GM10847 (cell line): ENCODE measurements around the gene TRIM29.

Experiments
- POLR2A ChIP-seq: IDR thresholded peaks from 2 replicates; pipeline ENCODE4 v1.6.1; 2011; ENCODE audit not compliant: insufficient read length; ENCODE audit errors: extremely low read depth

TRIM29 gene

DNA sequence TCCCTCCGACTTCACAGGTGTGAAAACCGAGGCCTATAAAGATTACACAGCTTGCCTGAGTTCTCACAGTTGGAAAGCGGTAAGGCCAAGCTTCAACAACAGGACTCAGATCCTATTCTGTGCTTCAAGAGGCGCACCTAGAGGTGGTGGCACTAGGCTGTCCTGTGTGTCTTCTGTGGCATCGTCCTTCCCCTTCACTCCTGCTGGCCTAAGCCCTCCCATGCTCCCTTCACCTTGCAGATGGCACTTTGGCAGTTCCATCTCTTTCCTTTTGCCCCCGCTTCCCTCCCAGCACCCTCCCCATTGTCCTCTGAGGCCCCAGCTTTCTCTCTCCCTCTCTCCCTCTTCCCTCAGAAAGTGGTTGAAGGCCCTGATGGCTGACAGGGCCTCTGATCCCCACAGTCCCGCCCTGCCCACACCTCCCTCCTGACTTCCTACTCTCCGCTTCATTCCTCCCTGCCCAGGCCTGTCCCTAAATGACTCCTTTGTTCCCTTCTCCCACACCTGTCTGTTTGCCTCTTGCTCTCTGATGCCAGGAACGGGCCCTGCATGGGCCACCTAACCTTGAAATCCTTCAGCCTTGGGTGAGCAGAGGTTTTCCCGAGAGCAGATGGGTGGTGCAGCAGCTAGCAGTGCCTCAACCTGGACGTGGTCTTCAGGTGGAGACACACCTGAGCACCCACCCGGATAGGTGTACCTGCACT, 5.8 kb downstream of the TRIM29 start:
- no peak for TF ChIP-seq POLR2A

DNA sequence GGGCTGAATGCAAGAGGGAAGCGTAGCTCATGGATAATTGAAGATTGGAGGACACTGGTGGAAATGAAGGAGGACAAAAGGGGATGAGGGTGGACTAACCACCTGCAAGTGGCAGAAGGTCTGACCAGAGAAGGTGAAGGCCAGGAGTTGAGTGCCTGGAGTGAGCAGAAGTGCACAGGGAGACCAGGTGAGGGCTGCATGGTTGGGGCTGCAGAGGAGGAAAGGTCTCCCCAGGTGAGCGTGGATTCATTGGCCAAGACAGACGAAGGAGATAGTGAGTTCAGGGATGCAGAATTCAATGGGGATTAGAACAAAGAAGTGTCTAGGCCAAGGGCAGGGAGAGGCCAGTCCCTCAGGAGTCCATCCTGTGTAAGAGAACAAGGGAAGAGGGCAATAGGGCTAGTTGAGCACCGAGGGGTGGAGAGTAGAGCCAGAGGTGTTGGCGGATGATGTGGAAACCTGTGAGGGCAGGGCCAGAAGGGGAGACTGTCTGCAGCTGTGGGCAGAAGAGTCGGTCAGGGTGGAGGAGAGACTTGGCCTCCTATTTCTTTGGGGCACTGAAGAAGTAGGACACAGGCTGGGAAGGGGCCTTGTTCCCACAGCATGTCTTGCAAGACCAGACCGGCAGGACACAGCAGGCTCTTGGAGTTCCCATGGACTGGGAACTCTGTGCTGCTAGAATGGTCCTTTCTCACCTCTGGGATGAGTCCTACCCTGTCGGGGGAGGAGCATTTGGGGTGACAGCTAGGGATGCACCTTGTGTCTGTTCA, 6.7 kb downstream of the TRIM29 start:
- TF ChIP-seq POLR2A: no peak

DNA sequence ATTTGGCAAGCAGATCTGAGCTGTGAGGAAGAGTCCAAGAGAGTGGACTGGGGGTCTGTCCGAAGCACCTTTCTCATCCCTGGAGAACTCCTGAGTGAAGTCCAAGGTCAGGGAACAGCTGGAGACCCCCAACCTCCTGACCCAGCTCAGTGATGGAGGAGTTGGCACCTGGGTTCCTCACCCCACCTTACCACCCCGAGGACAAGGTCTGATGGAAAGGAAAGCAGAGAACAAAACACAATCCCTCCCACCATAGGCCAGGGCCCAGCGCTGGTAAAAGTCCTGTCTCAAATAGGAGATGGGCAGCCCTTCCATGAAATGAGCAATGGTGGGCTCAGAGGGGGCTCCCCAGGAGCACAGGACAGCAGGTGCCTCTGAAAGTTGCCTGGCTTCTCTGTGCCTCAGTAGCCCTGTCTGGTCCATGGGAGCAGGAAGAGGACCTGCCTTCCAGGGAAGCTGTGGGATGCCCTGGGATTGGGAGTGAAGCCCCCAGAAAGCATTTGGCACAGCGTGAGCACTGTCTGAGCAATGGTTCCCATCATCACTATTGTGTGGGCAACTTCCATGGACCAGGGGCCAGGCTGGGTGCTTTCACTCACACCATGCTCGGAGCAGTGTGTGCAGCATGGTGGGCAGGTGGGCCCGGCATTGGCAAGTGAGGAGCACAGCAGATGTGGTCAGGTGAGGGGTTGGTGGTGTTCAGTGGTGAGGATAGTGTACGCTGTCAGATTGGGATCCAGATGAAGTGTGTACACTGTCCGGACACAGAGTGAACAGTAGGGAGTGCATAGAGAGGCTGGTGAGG, 7.5 kb downstream of the TRIM29 start:
- TF ChIP-seq POLR2A: no peak

DNA sequence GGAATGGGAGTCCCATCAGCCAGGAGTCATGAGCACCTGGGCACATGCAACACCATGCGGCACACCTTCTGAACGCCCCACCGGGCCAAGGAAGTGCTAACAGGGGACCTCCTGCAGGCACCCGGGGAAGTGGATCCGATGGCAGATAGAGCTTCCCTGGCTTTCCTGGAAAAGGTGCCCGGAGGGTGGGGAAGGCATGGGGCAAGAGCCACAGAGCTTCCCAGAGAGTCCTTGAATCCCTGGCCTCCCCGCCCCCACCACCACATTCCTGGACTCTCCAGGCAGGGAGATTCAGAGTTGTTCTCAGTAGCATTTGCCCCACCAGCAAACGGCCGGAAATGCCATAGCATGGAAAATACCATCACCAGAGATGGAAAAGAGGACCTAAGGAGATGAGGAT, 8.3 kb downstream of the TRIM29 start:
- no peak for TF ChIP-seq POLR2A

DNA sequence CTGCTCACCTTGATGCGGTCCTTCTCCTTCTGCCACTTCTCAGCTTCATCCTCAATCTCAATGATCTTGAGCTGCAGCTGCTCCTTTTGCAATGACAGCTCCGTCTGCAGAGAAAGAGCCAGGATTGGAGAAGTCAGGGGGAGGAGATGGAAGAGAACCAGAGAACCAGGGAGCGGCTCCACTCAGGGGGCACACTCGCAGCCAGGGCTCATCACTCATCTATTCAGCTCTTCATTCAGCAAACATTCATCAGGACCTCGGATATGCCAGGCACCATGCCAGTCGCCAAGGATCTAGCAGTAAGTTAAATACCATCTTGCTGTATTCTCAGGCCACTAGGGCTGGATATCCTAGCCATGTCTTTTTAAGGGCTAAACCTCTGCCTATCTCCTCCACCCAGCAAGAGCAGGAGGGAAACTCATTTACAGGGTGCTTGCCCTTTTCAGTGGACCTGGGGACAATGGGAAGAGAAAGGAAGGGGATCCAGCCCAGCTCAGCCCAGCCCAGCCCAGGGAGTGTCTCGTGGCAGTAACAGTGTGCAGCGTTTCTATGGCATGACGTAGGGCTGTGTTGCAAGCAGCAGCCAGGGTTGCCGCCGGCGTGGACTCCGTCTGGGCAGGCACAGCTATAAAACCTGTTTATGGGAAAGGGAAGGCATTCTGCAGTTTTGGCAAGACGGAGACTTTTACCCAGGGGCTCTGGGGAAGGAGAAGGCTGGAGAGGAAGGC, 9.4 kb downstream of the TRIM29 start:
- no peak for TF ChIP-seq POLR2A

DNA sequence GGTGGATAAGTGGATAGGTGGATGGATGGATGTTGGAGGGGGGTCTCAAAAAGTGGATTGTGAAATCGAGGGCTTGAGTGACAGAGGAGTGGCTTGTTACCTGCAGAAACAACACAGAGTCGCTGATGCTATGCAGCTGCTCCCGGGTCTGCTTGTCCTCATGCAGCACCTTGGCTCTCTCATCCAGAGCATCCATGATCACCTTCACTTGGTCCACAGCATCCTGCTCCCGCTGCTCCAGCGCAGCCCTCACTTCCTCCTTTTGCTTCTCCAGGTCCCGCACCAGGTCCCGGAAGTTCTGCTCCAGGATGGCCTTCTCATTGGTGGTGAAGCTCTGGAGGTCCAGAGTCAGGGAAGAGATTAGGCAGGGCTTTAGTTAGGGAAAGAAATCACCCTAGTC, 10.7 kb downstream of the TRIM29 start:
- no peak for TF ChIP-seq POLR2A

DNA sequence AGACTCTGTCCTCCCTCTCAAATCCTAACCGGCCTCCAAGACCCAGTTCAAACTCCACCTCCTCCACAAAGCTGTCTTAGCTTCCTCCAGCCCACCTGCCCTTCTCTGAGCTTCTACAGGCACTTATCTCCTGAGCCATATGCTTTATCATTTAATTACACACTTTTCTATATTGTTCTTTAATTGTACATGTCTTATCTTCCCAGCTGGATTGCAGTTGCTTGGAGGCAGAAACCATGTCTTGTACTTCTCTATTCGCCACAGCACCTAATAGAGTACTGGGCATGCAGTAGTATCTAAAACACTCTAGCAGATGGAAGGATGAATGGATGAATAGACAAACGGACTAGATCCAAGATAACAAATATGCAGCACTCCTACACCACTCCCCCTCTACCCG, 11.3 kb downstream of the TRIM29 start:
- TF ChIP-seq POLR2A: no peak

DNA sequence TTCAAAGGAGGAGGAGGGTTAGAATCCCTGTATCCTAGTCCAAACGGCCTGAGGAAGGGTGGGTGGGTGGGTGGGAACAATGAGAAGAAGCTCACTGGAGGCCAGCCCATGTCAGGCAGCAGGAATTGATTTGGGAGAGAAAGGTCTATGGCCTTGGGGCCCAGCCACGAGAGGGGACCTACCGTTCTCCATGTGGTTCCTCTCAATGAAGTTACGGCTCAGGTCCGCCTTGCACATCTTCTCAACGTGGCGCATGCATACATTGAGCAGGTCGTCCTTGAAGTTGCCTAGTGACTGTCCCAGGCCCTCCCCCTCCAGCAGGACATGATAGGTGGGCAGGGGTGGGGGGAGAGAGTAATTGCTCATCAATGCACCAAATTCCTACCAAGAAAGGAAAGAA, 12.4 kb downstream of the TRIM29 start:
- TF ChIP-seq POLR2A: no peak

DNA sequence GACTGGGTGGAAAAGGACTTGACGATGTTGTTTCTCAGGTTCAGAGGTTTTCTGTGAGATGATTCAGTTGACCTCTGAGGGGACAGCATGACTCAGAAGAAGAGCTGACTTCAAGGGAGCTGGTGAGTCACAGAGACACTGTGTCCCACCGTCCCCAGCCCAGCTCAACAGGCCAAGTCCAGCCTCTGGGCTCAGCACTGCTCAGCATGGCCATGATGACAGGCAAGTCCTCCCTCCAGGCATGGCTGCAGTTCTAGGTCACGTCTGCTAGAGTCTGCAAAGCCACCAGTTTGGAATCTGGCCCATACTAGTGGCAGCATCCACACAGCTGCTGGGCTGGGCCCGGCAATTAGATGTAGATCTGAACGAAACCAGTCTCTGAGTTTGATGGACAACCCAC, 12.9 kb downstream of the TRIM29 start:
- no peak for TF ChIP-seq POLR2A

DNA sequence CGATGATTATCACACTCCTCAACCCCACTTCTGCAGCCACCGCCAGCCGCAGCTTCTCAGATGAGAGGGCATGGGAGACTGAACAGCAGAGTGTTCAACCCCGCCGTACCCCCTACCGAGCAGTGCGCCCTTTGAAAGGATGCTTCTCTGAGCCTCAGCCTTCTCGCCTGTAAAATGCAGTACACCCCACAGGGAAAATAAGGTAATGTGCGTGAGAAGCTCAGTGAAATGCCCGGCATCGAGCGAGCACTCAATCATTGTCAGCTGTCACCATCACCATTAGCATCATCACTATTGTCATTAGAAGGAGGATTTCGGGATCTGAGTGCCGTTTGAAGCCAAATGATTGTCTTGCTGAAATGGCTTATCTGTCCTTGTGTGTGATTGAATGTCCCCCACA, 13.6 kb downstream of the TRIM29 start:
- TF ChIP-seq POLR2A: no peak

DNA sequence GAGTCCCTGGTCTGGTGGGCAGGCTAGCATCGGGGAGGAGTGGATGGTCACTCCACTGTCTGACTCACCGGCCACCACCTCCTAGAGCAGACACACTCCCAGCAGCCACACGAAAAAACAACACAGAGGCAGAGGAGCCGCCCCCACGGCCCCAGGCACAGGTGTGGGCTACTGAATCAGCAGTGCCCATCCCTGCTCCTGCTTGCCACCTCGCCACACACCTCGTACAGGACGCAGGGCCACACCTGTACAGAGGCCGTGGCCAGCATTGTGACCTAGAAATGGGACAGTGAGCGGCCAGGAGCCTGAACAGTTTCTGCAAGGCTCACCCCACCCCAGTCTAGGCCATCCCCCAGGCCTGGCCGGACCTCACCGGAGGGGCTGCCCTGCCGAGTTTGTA, 14.0 kb downstream of the TRIM29 start:
- no peak for TF ChIP-seq POLR2A

DNA sequence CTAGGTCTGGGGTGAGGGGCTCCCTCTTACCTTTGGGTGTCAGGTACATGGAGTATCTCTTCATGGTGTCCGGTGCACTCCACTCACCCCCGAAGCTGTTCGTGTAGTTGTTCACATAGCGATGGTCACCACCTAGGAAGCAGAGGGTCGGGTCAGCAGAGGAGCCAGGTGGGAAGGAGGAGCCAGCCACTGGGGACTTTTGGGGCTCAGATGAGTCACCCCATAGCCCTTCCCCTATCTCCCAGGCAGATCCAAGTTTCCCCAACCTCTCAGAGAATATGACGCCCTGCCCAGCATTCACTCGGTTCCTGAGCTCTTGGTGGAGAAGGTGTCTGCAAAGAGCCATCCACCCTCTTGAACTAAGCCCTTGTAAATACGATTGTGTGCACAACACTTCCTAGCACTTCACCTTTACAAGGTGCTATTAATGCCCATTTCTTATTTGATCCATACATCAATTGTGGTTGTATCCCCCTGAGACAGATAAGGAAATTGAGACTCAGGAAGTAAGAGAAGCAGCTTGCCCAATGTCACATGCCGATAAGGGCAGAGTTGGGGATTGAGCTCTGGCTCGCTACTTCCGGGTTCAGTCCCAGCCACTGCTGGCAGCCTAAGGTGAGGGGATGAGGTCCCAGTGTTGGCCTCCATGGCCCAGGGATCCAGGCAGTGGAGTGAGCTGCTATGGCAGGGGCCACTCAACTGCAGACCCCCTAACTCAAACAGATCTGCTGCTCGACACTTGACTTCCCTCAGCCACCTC, 14.8 kb downstream of the TRIM29 start:
- no peak for TF ChIP-seq POLR2A

DNA sequence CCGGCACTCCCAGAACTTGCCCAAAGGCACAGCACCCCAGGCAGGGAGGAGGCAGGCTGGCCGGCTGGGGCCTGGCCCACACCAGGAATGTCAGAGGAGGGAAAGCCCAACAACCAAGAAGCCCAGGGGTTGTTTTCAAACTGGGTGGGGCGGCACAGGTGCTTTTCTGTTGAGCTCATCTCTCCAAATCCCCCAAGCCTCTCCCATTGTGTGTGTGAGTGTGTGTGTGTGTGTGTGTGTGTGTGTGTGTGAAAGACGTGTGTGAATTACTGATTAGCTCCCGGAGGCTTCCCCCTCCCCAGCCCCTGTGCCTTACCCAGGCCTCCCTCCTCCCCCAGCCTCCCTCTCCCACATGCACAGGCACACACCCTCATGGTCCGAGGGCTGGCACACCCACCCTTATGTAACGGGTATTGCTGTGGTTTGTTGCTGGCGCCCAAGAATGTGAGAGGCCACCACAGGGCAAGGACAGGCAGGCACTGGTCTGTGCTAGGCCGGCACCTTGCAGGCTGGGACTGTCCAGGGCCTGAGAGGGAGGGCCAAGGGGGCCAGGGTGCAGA, 15.9 kb downstream of the TRIM29 start:
- TF ChIP-seq POLR2A: no peak

DNA sequence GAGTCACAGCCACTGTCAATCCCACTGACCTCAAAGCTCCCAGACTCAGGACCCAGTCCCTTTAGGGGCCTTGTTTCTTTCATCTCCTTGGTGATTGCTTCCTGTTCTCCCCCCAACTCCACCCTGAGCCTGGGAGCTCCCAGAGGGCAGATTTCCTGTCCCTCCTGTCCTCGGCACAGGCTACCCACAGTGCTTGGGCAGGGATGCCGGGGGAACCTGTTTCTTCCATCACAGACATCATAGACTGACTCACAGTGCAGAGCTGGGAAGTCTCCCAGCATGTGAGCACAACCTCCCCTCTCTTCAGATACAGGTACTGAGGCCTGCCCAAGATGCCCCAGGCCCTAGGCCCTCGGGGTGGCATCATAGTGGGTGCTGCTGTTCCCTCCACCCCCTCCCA, 16.6 kb downstream of the TRIM29 start:
- no peak for TF ChIP-seq POLR2A

DNA sequence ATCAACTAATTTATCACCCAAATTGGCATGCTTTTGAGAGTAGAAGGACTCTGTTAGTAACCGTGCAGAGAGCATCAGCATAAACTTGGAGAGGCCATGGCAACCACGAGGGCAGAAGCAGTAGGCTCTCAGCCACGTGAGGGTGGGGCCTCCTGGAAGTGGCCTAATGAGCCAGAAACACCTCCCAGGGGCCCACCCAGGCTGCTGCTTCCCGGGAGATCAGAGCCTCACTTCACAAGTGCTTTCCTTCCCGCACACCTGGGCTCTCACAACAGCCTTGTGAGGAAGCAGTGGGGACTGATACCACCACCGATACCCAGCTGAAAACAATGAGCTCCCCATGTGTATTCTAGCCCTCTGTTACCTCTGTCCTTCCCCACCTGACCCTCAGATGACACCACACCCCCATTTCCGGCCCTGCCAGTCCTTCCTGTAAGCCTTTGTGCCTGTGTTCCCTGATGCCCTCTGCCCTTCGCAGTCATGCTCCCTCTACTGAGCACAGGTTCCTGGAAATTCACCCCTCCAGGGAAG, 17.0 kb downstream of the TRIM29 start:
- TF ChIP-seq POLR2A: no peak

DNA sequence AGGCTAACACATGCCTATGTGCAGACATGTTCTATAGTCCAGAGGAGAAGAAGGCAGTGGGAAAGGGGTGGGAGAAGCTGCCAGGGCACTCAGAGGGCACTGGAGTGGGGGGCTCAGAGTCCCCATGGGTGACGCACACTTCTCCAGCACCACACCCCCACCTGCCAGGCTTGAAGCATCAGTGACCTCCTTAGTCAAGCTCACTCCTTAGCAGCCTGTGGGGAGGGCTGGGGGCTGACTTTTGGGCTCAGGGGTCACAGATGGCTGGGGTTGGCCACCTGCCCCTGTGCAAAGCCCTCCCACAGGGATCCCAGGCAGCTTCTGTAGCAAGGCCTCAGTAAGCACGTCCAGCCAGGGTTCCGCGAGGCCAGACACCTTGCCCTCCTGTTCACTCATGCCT, 18.8 kb downstream of the TRIM29 start:
- TF ChIP-seq POLR2A: no peak
